Measurements from ENCODE around the gene HNF1A.

The HNF1A gene

GRCh38 chr12:120941412-120941811 is 36.9 kb upstream of the HNF1A start:
- Histone ChIP-seq H4K8ac (ENCODE audit: low read depth, low read length) (no peak overlapping the region), H2AK5ac (ENCODE audit: low read length) (no peak overlapping the region), H3K4me1 (ENCODE audit: control insufficient read depth in 1 of 2, insufficient read depth in 2 of 2, low read length in 2 of 2) (peaks cover 0 to 3% of the 10 kb centered on the region in 2 experiments), H3K23ac (ENCODE audit: low read length) (no peak overlapping the region), H3K4ac (ENCODE audit: low read depth, low read length) (no peak overlapping the region), H3K14ac (ENCODE audit: low read length) (no peak overlapping the region), H3K9ac (ENCODE audit: low read length) (no peak overlapping the region), H3K79me2 (ENCODE audit: control insufficient read depth, insufficient read depth, low read length, poor library complexity) (no peaks in the 10 kb centered on the region), H4K91ac (ENCODE audit: low read depth, low read length) (no peak overlapping the region), H3K79me1 (ENCODE audit: low read length) (no peaks in the 10 kb centered on the region), H3K27ac (ENCODE audit: low read depth, low read length) (no peak overlapping the region), H3K27me3 (ENCODE audit: insufficient read depth, low read length) (no peaks in the 10 kb centered on the region), H2BK120ac (ENCODE audit: insufficient read depth, low read length, poor library complexity) (no peak overlapping the region), H3K9me3 (ENCODE audit: insufficient read depth, low read depth, low read length) (no peaks in the 10 kb centered on the region), H3K36me3 (ENCODE audit: control insufficient read depth in 1 of 2, insufficient read depth in 2 of 2, low read length in 2 of 2) (no peaks in the 10 kb centered on the region), H4K12ac (ENCODE audit: low read depth, low read length) (no peak overlapping the region), H3K4me2 (ENCODE audit: low read length) (no peak overlapping the region), H2BK5ac (ENCODE audit: low read depth, low read length, poor library complexity) (no peak overlapping the region), H3K18ac (ENCODE audit: low read length) (no peak overlapping the region), H3K4me3 (ENCODE audit: low read depth, low read length) (no peak overlapping the region), H2AFZ (ENCODE audit: insufficient read depth, low read length, poor library complexity) (no peak overlapping the region), H2BK12ac (ENCODE audit: low read length) (no peak overlapping the region)
- WGBS (ENCODE audit: extremely low coverage, insufficient coverage, insufficient read length) = no CpG with 5 or more reads among the region's 4 CpGs
- DNase-seq = no peak

- Histone ChIP-seq H2AFZ (ENCODE audit: insufficient read depth, low read length, poor library complexity) (no peak overlapping the region), H2BK12ac (ENCODE audit: low read length) (no peak overlapping the region), H3K18ac (ENCODE audit: low read length) (no peak overlapping the region), H2BK120ac (ENCODE audit: insufficient read depth, low read length, poor library complexity) (no peak overlapping the region), H3K4me2 (ENCODE audit: low read length) (no peak overlapping the region), H3K9ac (ENCODE audit: low read length) (no peak overlapping the region), H3K9me3 (ENCODE audit: insufficient read depth, low read depth, low read length) (no peaks in the 10 kb centered on the region), H3K4me1 (ENCODE audit: control insufficient read depth in 1 of 2, insufficient read depth in 2 of 2, low read length in 2 of 2) (peaks cover 0 to 3% of the 10 kb centered on the region in 2 experiments), H3K27ac (ENCODE audit: low read depth, low read length) (no peak overlapping the region), H3K27me3 (ENCODE audit: insufficient read depth, low read length) (no peaks in the 10 kb centered on the region), H2AK5ac (ENCODE audit: low read length) (no peak overlapping the region), H4K12ac (ENCODE audit: low read depth, low read length) (no peak overlapping the region), H3K23ac (ENCODE audit: low read length) (no peak overlapping the region), H4K8ac (ENCODE audit: low read depth, low read length) (no peak overlapping the region), H3K14ac (ENCODE audit: low read length) (no peak overlapping the region), H3K36me3 (ENCODE audit: control insufficient read depth in 1 of 2, insufficient read depth in 2 of 2, low read length in 2 of 2) (no peaks in the 10 kb centered on the region), H3K4ac (ENCODE audit: low read depth, low read length) (no peak overlapping the region), H4K91ac (ENCODE audit: low read depth, low read length) (no peak overlapping the region), H3K79me2 (ENCODE audit: control insufficient read depth, insufficient read depth, low read length, poor library complexity) (no peaks in the 10 kb centered on the region), H2BK5ac (ENCODE audit: low read depth, low read length, poor library complexity) (no peak overlapping the region), H3K4me3 (ENCODE audit: low read depth, low read length) (no peak overlapping the region), H3K79me1 (ENCODE audit: low read length) (no peaks in the 10 kb centered on the region)
- no peak for DNase-seq
- WGBS (ENCODE audit: extremely low coverage, insufficient coverage, insufficient read length) = no CpG with 5 or more reads among the region's 3 CpGs
Measured at GRCh38 chr12:120941846-120942405, 36.4 kb upstream of the HNF1A start.

GRCh38 chr12:120943482-120943881 is 34.9 kb upstream of the HNF1A start:
- no peak for DNase-seq
- H2AFZ ChIP-seq (ENCODE audit: insufficient read depth, low read length, poor library complexity) = no peak overlapping the region
- H3K4ac ChIP-seq (ENCODE audit: low read depth, low read length) = no peak overlapping the region
- no peak overlapping the region for H2AK5ac ChIP-seq (ENCODE audit: low read length)
- H2BK120ac ChIP-seq (ENCODE audit: insufficient read depth, low read length, poor library complexity) = no peak overlapping the region
- H3K18ac ChIP-seq (ENCODE audit: low read length) = no peak overlapping the region
- no peaks in the 10 kb centered on the region for H3K79me2 ChIP-seq (ENCODE audit: control insufficient read depth, insufficient read depth, low read length, poor library complexity)
- no peak overlapping the region for H3K27ac ChIP-seq (ENCODE audit: low read depth, low read length)
- H4K8ac ChIP-seq (ENCODE audit: low read depth, low read length) = no peak overlapping the region
- no CpG with 5 or more reads among the region's 3 CpGs for WGBS (ENCODE audit: extremely low coverage, insufficient coverage, insufficient read length)
- H2BK12ac ChIP-seq (ENCODE audit: low read length) = no peak overlapping the region
- no peaks in the 10 kb centered on the region for H3K27me3 ChIP-seq (ENCODE audit: insufficient read depth, low read length)
- H2BK5ac ChIP-seq (ENCODE audit: low read depth, low read length, poor library complexity) = no peak overlapping the region
- no peak overlapping the region for H3K14ac ChIP-seq (ENCODE audit: low read length)
- no peak overlapping the region for H4K12ac ChIP-seq (ENCODE audit: low read depth, low read length)
- no peak overlapping the region for H3K4me3 ChIP-seq (ENCODE audit: low read depth, low read length)
- no peaks in the 10 kb centered on the region for H3K4me1 ChIP-seq (ENCODE audit: control insufficient read depth in 1 of 2, insufficient read depth in 2 of 2, low read length in 2 of 2)
- H4K91ac ChIP-seq (ENCODE audit: low read depth, low read length) = no peak overlapping the region
- H3K23ac ChIP-seq (ENCODE audit: low read length) = no peak overlapping the region
- no peaks in the 10 kb centered on the region for H3K9me3 ChIP-seq (ENCODE audit: insufficient read depth, low read depth, low read length)
- H3K36me3 ChIP-seq (ENCODE audit: control insufficient read depth in 1 of 2, insufficient read depth in 2 of 2, low read length in 2 of 2) = no peaks in the 10 kb centered on the region
- no peaks in the 10 kb centered on the region for H3K79me1 ChIP-seq (ENCODE audit: low read length)
- no peak overlapping the region for H3K4me2 ChIP-seq (ENCODE audit: low read length)
- H3K9ac ChIP-seq (ENCODE audit: low read length) = no peak overlapping the region

GRCh38 chr12:120944645-120945217 is 33.6 kb upstream of the HNF1A start:
- H3K18ac ChIP-seq (ENCODE audit: low read length) = no peak overlapping the region
- H3K79me1 ChIP-seq (ENCODE audit: low read length) = no peaks in the 10 kb centered on the region
- no peak overlapping the region for H3K4me2 ChIP-seq (ENCODE audit: low read length)
- H3K4me1 ChIP-seq (ENCODE audit: control insufficient read depth in 1 of 2, insufficient read depth in 2 of 2, low read length in 2 of 2) = no peaks in the 10 kb centered on the region
- H3K9ac ChIP-seq (ENCODE audit: low read length) = no peak overlapping the region
- no peak overlapping the region for H3K4me3 ChIP-seq (ENCODE audit: low read depth, low read length)
- H2AFZ ChIP-seq (ENCODE audit: insufficient read depth, low read length, poor library complexity) = no peak overlapping the region
- H2BK5ac ChIP-seq (ENCODE audit: low read depth, low read length, poor library complexity) = no peak overlapping the region
- no peak overlapping the region for H4K12ac ChIP-seq (ENCODE audit: low read depth, low read length)
- no peak overlapping the region for H3K27ac ChIP-seq (ENCODE audit: low read depth, low read length)
- no peaks in the 10 kb centered on the region for H3K27me3 ChIP-seq (ENCODE audit: insufficient read depth, low read length)
- no peak overlapping the region for H3K4ac ChIP-seq (ENCODE audit: low read depth, low read length)
- H3K79me2 ChIP-seq (ENCODE audit: control insufficient read depth, insufficient read depth, low read length, poor library complexity) = no peaks in the 10 kb centered on the region
- peak overlapping the region; percentile 21 for H4K91ac ChIP-seq (ENCODE audit: low read depth, low read length)
- H3K36me3 ChIP-seq (ENCODE audit: control insufficient read depth in 1 of 2, insufficient read depth in 2 of 2, low read length in 2 of 2) = no peaks in the 10 kb centered on the region
- H3K9me3 ChIP-seq (ENCODE audit: insufficient read depth, low read depth, low read length) = no peaks in the 10 kb centered on the region
- H2AK5ac ChIP-seq (ENCODE audit: low read length) = no peak overlapping the region
- WGBS (ENCODE audit: extremely low coverage, insufficient coverage, insufficient read length) = no CpG with 5 or more reads among the region's 9 CpGs
- H4K8ac ChIP-seq (ENCODE audit: low read depth, low read length) = no peak overlapping the region
- peak overlapping the region; percentile 59 for H2BK12ac ChIP-seq (ENCODE audit: low read length)
- no peak overlapping the region for H3K14ac ChIP-seq (ENCODE audit: low read length)
- no peak overlapping the region for H2BK120ac ChIP-seq (ENCODE audit: insufficient read depth, low read length, poor library complexity)
- no peak overlapping the region for H3K23ac ChIP-seq (ENCODE audit: low read length)
- peak; percentile 74 to 85 for DNase-seq

All from trophoblast cell (in vitro differentiated cells and primary cell).